GM12892 (cell line): Measurements from ENCODE around the gene TALDO1.

Experiments
- DNase-seq: peaks from one replicate; pipeline ENCODE4 v3.0.0; 2011; ENCODE audit not compliant: insufficient read length
- FAIRE-seq: peaks from 2 replicates; lab custom pipeline; 2011; peaks lifted over from hg19 to GRCh38; lab: Jason Lieb, UNC
- POLR2A ChIP-seq: IDR thresholded peaks from 2 replicates; pipeline ENCODE4 v1.6.1; 2011; ENCODE audit warnings: low read depth, low read length, control low read depth
- POLR2AphosphoS5 ChIP-seq: IDR thresholded peaks from 2 replicates; pipeline ENCODE4 v1.6.1; 2011; ENCODE audit warnings: low read depth, low read length, control low read depth
- TAF1 ChIP-seq: IDR thresholded peaks from 2 replicates; pipeline ENCODE4 v1.6.1; 2011; ENCODE audit warnings: low read depth, mild to moderate bottlenecking, control low read depth, low read length, borderline replicate concordance

Gene TALDO1

DNA sequence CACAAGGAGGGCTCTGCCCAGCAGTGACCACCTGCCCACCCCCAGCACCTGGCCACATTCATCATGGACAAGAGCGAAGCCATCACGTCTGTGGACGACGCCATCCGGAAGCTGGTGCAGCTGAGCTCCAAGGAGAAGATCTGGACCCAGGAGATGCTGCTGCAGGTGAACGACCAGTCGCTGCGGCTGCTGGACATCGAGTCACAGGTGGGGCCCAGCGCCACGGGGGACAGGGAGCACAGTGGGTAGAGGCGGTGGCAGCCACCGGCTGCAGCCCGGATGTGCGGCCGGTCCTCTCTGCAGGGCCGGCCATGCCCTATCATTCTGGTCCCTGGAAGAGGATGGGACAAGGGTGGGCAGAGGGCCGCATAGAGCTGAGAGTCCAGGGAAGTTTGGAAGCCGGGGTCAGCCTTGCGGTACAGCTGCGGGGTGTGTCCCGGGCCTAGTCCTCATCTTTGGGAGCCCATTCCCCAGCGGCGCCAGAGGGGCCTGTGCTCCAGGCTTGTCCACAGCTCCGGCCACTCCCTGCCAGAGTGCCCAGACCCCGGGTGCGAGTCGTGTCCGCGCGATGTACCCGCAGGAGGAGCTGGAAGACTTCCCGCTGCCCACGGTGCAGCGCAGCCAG lies 27.1 kb upstream of the TALDO1 start:
- DNase-seq (no peak), FAIRE-seq (no peak)
- no peak for TF ChIP-seq POLR2AphosphoS5
- no peak for TF ChIP-seq TAF1
- no peak for TF ChIP-seq POLR2A

DNA sequence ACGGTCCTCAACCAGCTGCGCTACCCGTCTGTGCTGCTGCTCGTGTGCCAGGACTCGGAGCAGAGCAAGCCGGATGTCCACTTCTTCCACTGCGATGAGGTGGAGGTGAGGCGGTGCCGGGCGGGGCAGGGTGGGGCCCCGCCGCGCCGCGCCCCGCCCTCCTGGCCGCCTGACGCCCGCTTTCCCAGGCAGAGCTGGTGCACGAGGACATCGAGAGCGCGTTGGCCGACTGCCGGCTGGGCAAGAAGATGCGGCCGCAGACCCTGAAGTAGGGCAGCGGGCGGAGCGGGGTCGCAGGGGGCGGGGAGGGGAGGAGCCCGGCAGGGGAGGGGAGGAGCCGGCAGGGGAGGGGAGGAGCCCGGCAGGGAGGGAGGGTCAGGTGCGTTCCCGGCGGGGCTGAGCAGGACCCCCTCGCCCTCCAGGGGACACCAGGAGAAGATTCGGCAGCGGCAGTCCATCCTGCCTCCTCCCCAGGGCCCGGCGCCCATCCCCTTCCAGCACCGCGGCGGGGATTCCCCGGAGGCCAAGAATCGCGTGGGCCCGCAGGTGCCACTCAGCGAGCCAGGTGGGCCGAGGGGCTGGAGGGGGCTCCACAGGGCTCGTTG lies 26.5 kb upstream of the TALDO1 start:
- FAIRE-seq = peak; percentile 85
- TF ChIP-seq POLR2A (no peak), TAF1 (no peak), POLR2AphosphoS5 (no peak)
- peak; percentile 91 for DNase-seq

DNA sequence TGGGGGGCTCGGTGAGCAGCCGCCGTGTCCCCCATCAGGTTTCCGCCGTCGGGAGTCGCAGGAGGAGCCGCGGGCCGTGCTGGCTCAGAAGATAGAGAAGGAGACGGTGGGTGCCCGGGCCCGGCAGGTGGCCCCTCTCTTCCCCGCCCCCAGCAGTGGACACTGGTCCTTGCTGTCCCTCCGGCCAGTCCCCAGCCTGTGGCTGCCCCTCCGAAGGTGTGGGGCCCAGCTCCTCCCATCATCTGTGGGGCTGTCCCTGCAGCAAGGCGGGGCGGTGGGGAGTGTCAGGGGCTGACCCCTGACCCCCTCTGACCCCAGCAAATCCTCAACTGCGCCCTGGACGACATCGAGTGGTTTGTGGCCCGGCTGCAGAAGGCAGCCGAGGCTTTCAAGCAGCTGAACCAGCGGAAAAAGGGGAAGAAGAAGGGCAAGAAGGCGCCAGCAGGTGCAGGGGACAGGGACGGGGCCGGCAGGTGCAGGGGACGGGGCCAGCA lies 26.0 kb upstream of the TALDO1 start:
- FAIRE-seq (peak; percentile 17), DNase-seq (no peak)
- TF ChIP-seq TAF1 (no peak), POLR2AphosphoS5 (no peak), POLR2A (no peak)

DNA sequence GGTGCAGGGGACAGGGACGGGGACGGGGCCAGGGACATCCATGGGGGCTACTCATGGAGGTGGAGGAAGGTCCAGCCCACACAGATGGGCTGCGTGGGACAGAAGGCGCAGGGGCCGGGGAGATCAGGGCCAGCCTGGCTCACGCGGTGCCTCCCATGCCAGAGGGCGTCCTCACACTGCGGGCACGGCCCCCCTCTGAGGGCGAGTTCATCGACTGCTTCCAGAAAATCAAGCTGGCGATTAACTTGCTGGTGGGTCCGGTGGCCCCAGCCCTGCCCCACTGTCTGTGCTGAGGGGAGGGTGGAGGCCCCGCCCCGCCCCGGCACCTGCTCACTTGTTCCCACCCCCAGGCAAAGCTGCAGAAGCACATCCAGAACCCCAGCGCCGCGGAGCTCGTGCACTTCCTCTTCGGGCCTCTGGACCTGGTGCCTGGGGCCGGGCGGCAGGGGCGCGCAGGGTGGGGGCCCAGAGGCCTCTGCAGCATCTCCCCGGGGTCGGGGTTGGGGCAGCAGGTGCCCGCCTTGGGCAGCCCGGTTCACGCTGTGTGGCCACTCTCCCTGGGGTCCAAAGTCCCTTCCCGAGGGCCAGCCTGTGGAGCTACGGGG lies 25.4 kb upstream of the TALDO1 start:
- FAIRE-seq (peak; percentile 83), DNase-seq (no peak)
- TF ChIP-seq TAF1 = no peak
- no peak for TF ChIP-seq POLR2A
- TF ChIP-seq POLR2AphosphoS5 = no peak

DNA sequence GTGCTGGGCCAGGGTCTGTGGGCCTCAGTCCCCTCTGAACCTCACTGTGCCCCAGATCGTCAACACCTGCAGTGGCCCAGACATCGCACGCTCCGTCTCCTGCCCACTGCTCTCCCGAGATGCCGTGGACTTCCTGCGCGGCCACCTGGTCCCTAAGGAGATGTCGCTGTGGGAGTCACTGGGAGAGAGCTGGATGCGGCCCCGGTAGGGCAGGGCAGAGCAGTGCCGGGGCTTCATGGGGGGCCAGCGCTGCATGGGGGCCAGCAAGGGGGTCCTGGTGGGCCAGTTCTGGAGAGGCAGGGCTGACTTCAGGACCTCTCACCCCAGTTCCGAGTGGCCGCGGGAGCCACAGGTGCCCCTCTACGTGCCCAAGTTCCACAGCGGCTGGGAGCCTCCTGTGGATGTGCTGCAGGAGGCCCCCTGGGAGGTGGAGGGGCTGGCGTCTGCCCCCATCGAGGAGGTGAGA lies 24.9 kb upstream of the TALDO1 start:
- no peak for FAIRE-seq
- no peak for TF ChIP-seq TAF1
- no peak for TF ChIP-seq POLR2A
- no peak for TF ChIP-seq POLR2AphosphoS5

DNA sequence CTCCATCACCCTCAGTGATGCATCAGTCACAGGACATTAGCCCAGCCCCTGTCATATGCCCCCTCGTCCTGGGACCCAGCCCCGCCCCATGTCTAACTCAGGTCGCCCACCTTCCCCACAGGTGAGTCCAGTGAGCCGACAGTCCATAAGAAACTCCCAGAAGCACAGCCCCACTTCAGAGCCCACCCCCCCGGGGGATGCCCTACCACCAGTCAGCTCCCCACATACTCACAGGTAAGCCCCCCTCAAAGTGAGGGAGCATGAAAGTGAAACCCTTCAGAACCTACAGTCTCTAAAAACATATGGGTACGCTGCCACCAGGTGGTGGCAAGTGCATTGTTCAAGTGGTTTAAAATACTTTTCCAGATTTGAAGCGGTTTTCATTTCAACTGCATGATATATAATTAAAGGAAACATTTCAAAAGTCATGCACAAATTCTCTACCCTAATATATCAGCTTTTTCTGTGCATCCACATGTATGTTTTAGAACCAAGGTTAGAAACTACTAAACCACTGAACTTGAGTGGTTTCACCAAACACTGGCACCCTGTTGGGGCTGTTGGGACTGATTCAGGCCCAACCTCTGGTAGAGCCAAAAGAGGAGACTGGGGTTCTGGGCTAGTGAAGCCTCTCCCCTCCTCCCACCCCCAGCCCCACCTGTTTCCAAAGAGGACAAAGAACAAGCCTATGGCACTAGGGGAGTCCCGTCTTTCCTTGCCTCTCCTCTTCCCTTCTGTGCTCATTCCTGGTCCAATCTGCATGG lies 24.0 kb upstream of the TALDO1 start:
- TF ChIP-seq POLR2AphosphoS5 (no peak), POLR2A (no peak), TAF1 (no peak)
- FAIRE-seq (peak; percentile 96), DNase-seq (no peak)

More for the DNA sequence above, 24.9 kb upstream of the TALDO1 start:
- DNase-seq = no peak

DNA sequence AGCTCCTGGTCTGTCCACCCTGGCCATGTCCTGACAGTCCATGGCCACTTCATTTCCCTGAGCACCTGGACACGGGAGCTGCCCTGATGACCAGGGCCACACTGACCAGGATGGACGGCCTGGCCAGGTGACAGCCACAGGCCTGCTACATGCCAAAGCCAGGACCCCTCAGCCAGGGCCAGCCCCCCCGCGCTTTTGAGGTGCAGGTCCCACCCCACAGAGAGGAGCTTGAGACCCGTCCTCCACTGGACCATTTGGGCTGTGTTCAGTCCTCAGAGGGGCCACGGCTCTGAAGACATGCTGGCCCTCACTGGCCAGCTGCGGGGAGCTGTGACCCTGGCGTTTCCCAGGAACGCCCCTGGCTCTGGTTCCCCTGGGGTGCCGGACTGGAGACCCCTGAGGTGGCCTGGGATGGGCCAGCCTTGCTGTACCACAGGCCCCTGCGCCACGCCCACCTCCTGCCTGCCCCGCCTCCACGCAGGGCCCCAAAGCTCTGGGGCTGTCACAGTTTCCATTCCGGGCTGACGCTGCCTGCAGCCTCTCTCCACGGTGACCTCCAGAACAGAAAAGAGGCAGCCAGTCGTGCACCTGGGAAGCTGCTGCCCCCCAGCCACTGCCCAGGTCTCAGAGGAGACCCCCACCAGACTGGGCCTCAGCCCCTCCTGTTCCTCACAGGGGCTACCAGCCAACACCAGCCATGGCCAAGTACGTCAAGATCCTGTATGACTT lies 23.1 kb upstream of the TALDO1 start:
- no peak for DNase-seq
- TF ChIP-seq TAF1 (no peak), POLR2A (no peak), POLR2AphosphoS5 (no peak)
- peak; percentile 24 for FAIRE-seq

DNA sequence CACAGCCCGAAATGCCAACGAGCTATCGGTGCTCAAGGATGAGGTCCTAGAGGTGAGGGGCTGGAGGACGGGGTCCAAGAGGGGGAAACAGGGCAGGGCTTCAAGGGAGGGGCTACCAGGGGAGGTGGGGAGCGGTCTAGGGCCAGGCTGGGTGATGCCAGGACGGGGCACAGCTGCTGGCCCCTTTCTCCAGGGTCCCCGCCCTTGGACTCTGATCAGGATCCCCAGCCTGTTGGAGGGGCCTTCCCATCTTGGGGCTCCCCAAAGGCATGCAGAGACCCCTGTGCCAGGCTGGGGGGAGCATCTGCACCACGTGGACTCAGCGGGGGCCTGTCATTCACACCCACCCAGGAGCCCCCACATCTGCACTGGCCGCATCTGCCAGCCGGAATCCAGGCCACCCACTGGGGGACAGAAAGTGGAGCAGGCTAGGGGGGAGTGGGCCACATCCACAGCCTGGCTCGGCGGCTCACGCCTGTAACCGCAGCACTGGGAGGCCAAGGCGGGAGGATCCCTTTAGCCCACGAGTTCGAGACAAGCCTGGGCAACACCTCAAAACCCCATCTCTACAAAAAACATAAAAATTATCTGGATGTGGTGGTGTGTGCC lies 22.4 kb upstream of the TALDO1 start:
- TF ChIP-seq TAF1 (no peak), POLR2A (no peak), POLR2AphosphoS5 (no peak)
- FAIRE-seq = no peak
- no peak for DNase-seq

DNA sequence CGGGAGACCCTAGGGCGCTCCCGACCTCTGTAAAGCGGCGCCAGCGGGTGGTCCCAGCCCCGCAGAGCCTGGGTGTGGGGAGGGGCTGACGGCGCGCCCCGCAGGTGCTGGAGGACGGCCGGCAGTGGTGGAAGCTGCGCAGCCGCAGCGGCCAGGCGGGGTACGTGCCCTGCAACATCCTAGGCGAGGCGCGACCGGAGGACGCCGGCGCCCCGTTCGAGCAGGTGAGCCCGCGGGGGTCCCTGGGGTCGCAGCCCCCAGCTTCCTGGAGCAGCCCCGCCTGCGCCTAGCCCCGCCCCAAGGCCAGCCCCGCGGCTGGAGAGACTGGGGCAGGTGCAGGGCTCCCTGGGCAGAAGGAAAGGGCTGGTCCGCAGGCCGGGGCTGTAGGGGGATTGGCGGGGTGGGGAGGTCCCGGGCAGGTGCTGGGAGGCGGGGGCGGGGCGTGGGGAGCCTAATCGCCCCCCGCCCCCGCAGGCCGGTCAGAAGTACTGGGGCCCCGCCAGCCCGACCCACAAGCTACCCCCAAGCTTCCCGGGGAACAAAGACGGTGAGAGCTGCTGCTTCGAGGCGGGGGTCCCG lies 21.6 kb upstream of the TALDO1 start:
- peak; percentile 80 for FAIRE-seq
- DNase-seq = no peak
- TF ChIP-seq POLR2AphosphoS5 (no peak), TAF1 (no peak), POLR2A (no peak)
